Hepatocyte (in vitro differentiated cells): Measurements from ENCODE around the gene ARHGAP26. TPM values are rescaled to one million over a fixed set of nuclear protein-coding genes. Genes with fewer than 3 reads are reported as not detected.
A peak's percentile ranks its signal among the peaks of the same experiment; 100 is the strongest.

Experiments
- DNase-seq: peaks from one replicate; pipeline ENCODE4 v3.0.0-alpha.2; 2016; ENCODE audit warnings: low spot score
- H2AFZ ChIP-seq: fragments of 200-600 bp; sonication (generic); 2 replicates; pipeline ENCODE4 v1.6.0; 2016; ENCODE audit warnings: antibody characterized with exemption, mild to moderate bottlenecking
- H3K27ac ChIP-seq: fragments of 200-600 bp; sonication (generic); 2 replicates; pipeline ENCODE4 v1.5.1; 2016; ENCODE audit warnings: mild to moderate bottlenecking
- H3K27me3 ChIP-seq: fragments of 200-600 bp; sonication (generic); 2 replicates; pipeline ENCODE4 v1.6.1; 2016
- H3K36me3 ChIP-seq: fragments of 200-600 bp; sonication (generic); replicated peaks from 2 replicates; pipeline ENCODE4 v1.5.1; 2016; ENCODE audit warnings: low read depth; ENCODE audit not compliant: insufficient read depth
- H3K4me1 ChIP-seq: fragments of 200-600 bp; sonication (generic); 2 replicates; pipeline ENCODE4 v1.5.1; 2016; ENCODE audit warnings: mild to moderate bottlenecking, moderate library complexity; ENCODE audit not compliant: insufficient read depth
- H3K4me2 ChIP-seq: fragments of 200-600 bp; sonication (generic); 2 replicates; pipeline ENCODE4 v1.6.0; 2016
- H3K4me3 ChIP-seq: fragments of 200-600 bp; sonication (generic); 2 replicates; pipeline ENCODE4 v1.5.1; 2016; ENCODE audit warnings: mild to moderate bottlenecking
- H3K79me2 ChIP-seq: fragments of 200-600 bp; sonication (generic); 2 replicates; pipeline ENCODE4 v1.6.0; 2017; ENCODE audit warnings: mild to moderate bottlenecking
- H3K9me2 ChIP-seq: fragments of 200-600 bp; sonication (generic); replicated peaks from 2 replicates; pipeline ENCODE4 v1.6.0; 2017; ENCODE audit warnings: mild to moderate bottlenecking; ENCODE audit not compliant: insufficient read depth
- H3K9me3 ChIP-seq: fragments of 200-600 bp; sonication (generic); 2 replicates; pipeline ENCODE4 v1.5.1; 2016; ENCODE audit warnings: low read depth, mild to moderate bottlenecking
- H4K20me1 ChIP-seq: fragments of 200-600 bp; sonication (generic); 2 replicates; pipeline ENCODE4 v1.6.0; 2016; ENCODE audit warnings: mild to moderate bottlenecking; ENCODE audit not compliant: insufficient read depth, poor library complexity, severe bottlenecking
- CTCF ChIP-seq: fragments of 200-600 bp; sonication (generic); IDR thresholded peaks from 2 replicates; pipeline ENCODE4 v1.5.1; 2016; ENCODE audit warnings: antibody characterized with exemption, mild to moderate bottlenecking; ENCODE audit not compliant: poor library complexity
- EZH2 ChIP-seq: fragments of 200-600 bp; sonication (generic); IDR thresholded peaks from 2 replicates; pipeline ENCODE4 v1.6.1; 2016; ENCODE audit warnings: antibody characterized with exemption, mild to moderate bottlenecking, borderline replicate concordance
- EZH2phosphoT487 ChIP-seq: fragments of 200-600 bp; sonication (generic); IDR thresholded peaks from one replicate; pipeline ENCODE4 v1.6.1; 2018; ENCODE audit warnings: antibody characterized with exemption, mild to moderate bottlenecking, low read depth, moderate library complexity; ENCODE audit not compliant: unreplicated experiment, severe bottlenecking
- WGBS: methylation state at CpG from one replicate; pipeline ENCODE4 v1.1.6; 2016; ENCODE audit warnings: low lambda C conversion rate; ENCODE audit errors: missing lambda C conversion rate; 5-methylcytosine and 5-hydroxymethylcytosine counted together
- polyA plus RNA-seq: library from polyadenylated mRNA; unstranded; fragments of >200 nt; fragmentation: Nextera tagmentation; extraction: Ambion mirVana; gene quantifications from 2 replicates; pipeline ENCODE4 v1.2.1, GENCODE V29; 2016
- total RNA-seq: library from RNA; depleted of rRNA; stranded (reverse); fragments of >200 nt; gene quantifications from 2 replicates; pipeline ENCODE4 v1.2.3, GENCODE V29; 2014

The ARHGAP26 gene
- total and polyA plus RNA-seq, 2 experiments from 2014 or later = 16.5 to 19.8 TPM

DNA sequence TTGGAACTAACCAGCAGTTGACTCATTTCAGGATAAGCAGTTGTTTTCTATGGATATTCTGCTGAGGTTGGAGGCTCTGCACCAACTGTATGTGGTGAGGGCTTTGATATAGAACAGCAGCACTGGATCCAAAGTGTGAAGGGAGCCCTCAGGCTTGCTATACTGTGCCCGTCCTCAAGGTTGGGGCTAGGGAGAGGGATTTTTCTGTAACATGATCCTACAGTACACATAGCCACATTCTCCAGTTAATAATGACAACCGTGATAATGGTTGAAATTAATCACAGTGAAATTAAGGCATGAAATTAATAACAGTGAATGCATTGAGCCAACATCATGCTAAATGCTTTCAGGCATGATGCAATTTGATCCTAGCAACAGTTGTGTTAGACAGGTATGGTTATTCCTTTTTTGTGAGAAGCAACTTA, 36.7 kb downstream of the ARHGAP26 start:
- no peak overlapping the region for H3K4me2 ChIP-seq

GRCh38 chr5:142807372-142807911, 37.3 kb downstream of the ARHGAP26 start:
- 57% methylated on average over 6 of the region's 6 CpGs for WGBS
- Histone ChIP-seq H3K79me2 (peaks cover 65% of the 10 kb centered on the region), H3K9me2 (no peaks in the 10 kb centered on the region), H3K27ac (peak overlapping the region; percentile 61), H3K36me3 (no peaks in the 10 kb centered on the region), H4K20me1 (no peaks in the 10 kb centered on the region), H3K4me1 (peaks cover 32% of the 10 kb centered on the region), H3K9me3 (no peaks in the 10 kb centered on the region), H3K4me3 (no peak overlapping the region), H3K27me3 (no peaks in the 10 kb centered on the region), H2AFZ (no peak overlapping the region), H3K4me2 (peak overlapping the region; percentile 35)
- TF ChIP-seq EZH2phosphoT487 = no peak
- no peak for TF ChIP-seq EZH2
- TF ChIP-seq CTCF = no peak
- DNase-seq = peak; percentile 48

More for the DNA sequence above, 36.7 kb downstream of the ARHGAP26 start:
- Histone ChIP-seq H3K9me3 (no peaks in the 10 kb centered on the region), H4K20me1 (no peaks in the 10 kb centered on the region), H3K27me3 (no peaks in the 10 kb centered on the region), H2AFZ (no peak overlapping the region), H3K36me3 (no peaks in the 10 kb centered on the region), H3K27ac (peak overlapping the region; percentile 61), H3K79me2 (peaks cover 66% of the 10 kb centered on the region), H3K4me3 (no peak overlapping the region), H3K9me2 (no peaks in the 10 kb centered on the region), H3K4me1 (peaks cover 36% of the 10 kb centered on the region)
- WGBS = 31% methylated on average over 2 of the region's 2 CpGs
- no peak for TF ChIP-seq EZH2phosphoT487
- TF ChIP-seq CTCF = no peak
- no peak for TF ChIP-seq EZH2
- no peak for DNase-seq

- no peaks in the 10 kb centered on the region for H3K36me3 ChIP-seq
- H3K4me3 ChIP-seq = no peak overlapping the region
- WGBS = 30% methylated on average over 2 of the region's 2 CpGs
- TF ChIP-seq EZH2 = no peak
- TF ChIP-seq CTCF = no peak
- no peak for TF ChIP-seq EZH2phosphoT487
- peaks cover 32% of the 10 kb centered on the region for H3K4me1 ChIP-seq
- no peaks in the 10 kb centered on the region for H3K27me3 ChIP-seq
- peak overlapping the region; percentile 58 for H3K27ac ChIP-seq
- peaks cover 56% of the 10 kb centered on the region for H3K79me2 ChIP-seq
- no peak overlapping the region for H2AFZ ChIP-seq
- H3K9me2 ChIP-seq = no peaks in the 10 kb centered on the region
- peak; percentile 42 for DNase-seq
- peak overlapping the region; percentile 39 for H3K4me2 ChIP-seq
- no peaks in the 10 kb centered on the region for H3K9me3 ChIP-seq
- H4K20me1 ChIP-seq = no peaks in the 10 kb centered on the region
Measured at GRCh38 chr5:142808878-142809598, 38.9 kb downstream of the ARHGAP26 start.
